GM21576 (cell line): ENCODE measurements around the gene HJURP.

Experiments
- ATAC-seq: cut with Tn5 transposase; IDR thresholded peaks from one replicate; pipeline ENCODE4 v1.9.1; 2021; ENCODE audit warnings: mild to moderate bottlenecking, moderate library complexity; ENCODE audit not compliant: unreplicated experiment

The HJURP gene

DNA sequence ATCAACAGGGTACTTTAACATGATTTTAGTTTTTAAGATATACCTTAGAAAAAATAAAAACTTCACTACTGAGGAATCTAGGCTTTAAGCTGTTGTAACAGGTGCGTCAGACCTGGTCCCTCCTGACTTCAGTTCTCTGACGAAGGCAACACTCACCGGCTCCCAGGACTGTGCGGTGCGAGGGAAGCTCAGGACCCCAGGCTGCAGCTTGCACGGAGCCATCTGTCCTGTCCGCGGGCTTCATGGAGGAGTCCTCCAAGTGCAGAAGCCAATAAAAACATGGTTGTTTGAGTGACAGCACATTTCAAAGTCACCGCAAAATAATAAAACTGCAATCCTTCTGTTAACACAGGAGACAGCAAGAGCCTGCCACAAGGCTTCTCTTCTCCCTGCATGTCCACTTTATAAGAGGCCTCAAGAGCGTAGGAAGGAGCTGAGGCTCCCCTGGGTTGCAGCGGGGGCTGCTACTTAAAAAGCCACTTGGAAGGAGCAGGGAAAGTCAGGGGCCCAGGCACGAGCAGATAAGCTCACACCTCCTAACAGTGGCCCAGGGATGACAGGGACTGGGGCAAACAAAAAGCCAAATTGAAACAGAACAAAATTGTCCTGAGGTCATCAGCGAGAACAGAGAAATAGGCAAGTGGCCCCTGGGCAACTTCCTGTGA lies 4.6 kb downstream of the HJURP start:
- ATAC-seq = no peak

DNA sequence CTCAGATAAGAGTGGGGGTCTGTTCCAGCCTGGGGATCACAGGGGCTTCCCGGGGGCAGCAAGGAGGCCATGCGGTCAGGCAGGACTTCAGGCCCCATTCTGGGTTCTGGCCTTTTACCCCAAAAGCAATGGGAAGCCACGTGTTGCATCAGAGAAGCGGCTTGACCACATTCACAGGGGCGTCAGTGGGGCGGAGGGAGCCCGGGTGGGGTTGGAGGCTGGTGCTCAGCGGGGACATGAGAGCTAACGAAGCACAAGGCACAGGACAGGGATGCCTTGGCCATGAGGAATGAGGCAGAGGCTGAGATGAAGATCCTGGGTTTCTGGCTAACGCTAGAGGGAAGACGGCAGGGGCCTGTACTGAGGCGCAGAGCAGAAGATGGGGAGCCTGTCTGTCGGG lies 6.1 kb downstream of the HJURP start:
- ATAC-seq = no peak

DNA sequence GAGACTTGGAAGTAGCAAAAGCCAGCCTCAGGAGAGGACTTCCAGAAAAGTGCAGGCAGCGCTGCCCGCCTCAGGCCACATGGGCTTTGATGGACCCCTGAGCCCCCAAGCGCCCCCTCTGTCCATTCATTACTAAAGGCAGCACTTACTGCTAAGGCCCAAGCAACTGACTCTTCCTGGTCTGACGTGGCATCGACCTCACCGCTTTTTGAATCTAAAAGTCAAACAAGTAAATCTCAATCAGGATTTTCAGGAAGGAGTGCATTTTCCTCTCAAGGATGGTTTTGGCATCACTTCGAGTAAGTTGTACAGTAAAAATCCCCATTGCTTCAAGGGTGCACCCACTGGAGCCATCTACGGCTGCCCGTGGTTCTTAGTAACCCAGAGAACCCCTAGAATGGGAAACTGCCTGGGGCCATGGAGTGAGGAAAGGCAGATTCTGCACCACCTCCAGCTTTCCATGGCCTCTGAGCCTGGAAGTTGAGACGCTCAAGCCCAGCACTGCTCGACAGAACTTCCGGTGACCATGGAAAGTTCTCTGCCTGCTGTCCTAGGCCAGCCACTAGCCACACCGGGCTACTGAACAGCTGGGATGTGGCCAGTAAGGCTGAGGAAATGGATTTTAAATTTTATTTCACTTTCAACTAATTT lies 7.0 kb downstream of the HJURP start:
- ATAC-seq = no peak

DNA sequence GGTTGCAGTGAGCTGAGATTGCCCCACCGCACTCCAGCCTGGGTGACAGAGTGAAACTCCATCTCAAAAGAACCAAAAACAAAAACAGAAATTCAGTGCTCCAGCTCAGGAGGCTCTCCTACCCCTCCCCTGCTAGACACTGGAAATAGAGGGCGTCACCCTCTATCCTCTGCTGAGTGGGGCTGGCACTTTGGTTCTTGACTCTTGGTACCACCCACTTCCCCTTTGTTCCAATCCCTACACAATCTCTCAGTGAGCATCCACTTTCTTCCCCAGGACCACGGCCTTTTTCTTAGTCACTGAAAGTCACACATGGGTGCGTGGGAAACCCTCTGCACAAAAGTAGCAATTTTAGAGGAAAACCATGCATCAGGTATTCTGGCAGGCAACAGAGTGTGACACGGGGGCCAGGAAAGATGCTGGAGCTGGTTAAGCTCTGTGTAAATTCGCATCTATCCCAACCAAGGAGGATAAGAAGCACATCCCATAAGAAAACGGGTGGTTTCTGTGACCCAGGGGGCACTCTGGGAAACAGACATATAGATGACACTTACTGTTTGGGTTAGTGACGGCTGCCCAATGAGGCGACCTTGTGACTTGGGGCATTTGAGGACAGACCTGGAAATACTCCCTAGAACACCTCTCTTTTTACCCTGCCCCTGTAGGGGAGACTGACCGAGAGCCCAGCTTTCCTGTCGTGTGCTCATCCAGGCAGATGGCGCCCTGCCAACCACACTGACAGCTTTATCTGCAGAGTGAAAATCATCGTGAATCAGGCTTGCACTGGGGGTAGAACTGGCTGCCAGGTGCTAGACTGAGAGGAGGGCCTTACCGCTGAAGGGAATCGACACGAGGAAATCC lies 7.7 kb downstream of the HJURP start:
- ATAC-seq = no peak

DNA sequence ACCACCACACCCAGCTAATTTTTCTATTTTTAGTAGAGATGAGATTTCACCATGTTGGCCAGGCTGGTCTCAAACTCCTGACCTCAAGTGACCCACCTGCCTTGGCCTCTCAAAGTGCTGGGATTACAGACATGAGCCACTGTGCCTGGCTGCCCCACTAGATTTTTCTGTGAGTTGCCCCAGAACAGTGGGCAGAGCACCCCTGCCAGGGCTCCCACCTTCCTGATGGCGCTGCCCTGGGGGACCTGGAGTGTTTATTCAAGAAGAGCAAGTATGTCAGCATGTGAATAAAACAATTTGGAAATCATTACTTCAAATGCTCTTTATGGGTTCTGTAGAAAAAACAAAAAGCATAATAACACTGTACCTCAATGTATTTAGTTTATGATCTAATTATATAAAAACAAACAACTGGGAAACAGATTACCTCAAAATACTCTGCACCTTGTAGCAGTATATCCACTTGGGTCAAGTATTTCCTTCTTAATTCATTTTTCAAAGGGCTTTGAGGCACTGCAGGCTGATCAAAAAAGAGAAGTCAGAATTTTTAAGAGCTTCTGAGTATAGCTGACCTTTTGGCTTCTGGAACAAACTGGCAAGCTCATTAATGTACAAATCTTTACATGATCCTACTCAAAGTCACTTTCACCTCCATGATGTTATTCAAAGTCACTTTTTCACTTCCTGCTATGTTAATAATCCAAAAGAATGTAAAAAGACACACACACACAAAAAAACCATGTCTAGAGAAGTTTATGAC lies 8.9 kb downstream of the HJURP start:
- no peak for ATAC-seq

DNA sequence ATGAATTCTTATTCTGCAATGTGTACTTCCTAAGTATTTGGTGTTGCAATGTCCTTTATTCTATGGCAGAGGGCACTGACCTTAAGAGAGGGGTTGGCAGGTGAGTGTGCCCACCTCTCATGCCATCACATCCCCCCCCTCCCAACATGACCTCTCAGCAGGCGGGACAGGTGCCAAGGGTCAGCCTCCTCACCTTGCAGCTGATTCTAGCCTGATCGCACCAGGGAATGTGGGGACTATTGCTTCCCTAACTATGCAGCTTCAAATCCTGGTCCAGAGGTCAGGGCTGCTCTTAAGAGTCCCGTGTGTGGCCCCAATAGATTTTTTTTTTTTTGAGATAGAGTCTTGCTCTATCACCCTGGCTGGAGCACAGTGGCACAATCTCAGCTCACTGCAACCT lies 9.5 kb downstream of the HJURP start:
- no peak for ATAC-seq

DNA sequence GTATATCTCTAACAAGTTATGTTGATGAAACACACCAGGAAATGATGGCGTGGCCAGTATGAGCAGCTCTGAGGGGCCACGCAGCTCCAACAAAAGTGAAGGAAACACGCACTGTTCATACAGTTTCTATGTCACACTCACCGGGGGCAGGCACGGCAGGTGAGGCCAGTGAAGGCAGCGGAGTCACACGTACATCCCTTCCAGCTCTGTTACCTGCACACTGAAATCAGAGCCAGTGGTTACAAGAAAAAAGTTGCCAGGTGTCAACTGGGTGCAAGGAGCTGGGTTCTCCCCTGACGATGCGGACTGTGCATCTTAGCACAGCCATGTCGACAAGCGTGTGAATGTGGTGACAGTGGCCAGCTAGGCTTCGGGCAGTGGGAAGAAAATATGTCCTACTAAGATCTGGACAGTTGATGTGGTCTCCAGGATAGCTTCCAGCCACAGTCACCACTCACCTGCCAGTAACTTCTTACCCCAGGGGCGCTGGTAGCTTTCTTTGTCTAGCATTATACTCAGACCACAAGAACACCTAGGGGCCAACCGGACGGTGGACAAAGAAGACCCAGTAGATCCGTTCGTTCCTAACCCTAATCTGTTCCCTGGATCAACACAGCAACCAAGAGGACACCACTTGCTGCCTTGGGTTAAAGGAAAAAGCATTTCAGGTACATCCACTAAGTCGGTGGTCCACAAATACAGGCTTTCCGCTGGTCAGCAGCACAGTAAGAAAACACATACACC lies 10.1 kb downstream of the HJURP start:
- no peak for ATAC-seq

DNA sequence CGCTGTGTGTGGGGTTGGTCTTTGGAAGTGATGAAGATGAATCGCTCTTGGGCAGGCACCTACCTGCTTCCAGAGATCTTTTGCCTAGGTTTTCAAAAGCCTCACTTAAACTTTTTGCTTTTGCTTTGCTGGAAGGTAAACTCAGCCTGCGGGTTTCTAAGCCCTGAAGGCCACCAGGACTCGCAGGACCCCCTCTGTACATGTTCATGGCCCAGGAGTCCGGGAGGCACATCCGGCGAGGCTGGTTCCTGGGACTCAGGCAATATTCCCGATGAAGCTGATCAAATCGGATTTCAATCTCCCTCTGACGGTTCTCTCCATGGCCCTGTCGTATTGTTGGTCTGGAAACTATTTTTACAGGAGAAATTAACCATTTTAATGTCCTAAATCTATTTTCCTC lies 13.2 kb downstream of the HJURP start:
- no peak for ATAC-seq

DNA sequence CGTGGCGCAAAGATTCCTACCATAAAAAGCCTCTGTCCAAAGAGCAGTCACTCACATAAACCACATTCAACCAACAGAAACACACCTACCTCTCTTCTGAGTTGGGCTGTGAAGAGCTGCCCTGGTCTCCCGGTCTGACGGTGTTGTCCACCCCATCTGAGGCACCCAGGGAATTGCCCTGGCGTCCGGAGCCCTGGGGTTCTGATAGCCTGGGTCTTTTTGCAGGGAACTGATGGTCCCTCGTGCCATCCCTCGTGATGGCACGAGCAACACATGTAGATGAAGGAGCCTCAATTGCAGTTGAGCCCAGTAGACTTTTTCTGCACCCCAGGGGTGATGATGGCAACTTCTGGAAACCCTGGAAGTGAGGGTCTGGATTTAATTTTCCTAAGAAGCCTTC lies 13.8 kb downstream of the HJURP start:
- ATAC-seq = no peak

DNA sequence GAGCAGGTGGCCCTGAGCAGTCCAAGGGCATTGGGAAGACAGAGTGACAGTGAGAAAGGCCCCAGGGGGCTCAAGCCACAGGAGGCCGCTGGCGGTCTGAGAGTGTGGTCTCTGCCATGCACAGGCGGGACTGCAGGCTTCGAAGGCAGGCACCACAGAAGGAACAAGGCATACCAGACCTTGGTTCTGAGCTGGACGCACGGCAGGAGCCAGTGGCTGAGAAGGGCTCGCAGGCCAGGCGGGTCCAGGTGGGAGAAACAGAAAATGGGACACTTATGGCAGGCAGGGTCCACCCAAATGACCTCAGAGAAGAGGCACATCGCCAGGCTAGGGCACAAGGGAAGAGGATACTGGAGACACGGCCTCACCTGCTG lies 14.9 kb downstream of the HJURP start:
- no peak for ATAC-seq

DNA sequence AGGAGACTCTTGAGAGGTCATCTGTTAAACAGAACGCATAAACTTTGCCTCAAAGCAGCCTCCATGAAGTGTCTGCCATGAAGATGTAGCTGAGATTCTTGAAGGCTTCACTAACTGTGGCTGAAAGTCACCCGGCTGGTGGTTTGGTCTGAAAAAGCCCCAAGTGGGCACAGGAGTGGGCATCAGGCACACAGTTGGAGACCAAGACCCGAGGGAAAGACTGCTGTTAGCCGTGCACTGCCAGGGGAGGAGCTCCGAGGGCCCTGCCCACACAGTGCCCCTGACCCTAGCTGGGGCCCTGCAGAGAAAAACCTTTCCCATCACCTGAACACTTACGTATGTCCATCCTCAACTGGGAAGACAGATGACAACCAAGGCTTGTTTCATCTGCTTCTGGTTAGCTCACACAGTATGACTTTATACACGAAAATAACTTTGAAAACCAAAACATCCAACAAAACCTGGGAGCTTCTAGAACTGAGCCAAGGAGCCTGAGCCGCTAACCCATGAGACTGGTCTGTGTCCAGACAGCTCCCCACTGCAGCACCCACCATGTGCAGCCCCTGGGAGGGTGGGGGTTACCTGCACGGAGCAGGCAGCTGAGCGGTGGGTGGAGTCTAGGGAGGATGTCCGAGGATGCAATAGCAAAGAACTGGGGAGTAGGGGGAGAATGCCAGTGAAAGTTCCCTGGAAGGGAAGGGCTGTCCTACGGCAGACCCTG lies 15.4 kb downstream of the HJURP start:
- ATAC-seq = no peak

DNA sequence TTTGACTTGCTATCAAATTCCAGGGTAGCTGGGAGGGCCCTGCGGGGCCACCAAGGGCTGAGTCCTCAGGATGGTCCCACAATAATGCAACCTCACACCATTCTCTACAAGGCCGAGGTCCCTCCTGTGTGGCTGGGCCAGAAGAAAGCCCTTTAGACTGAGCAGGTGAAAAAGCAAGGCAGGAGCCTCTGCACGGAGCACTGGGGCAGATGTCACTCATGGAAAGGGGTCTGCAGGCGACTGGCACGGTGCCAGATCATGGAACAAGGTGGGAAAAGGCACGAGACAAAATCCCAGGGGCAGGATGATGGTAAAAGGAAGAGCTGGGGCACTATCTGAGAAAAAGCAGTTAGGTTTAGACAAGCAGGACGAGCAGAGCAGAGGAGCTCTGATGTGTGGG lies 16.1 kb downstream of the HJURP start:
- ATAC-seq = no peak

DNA sequence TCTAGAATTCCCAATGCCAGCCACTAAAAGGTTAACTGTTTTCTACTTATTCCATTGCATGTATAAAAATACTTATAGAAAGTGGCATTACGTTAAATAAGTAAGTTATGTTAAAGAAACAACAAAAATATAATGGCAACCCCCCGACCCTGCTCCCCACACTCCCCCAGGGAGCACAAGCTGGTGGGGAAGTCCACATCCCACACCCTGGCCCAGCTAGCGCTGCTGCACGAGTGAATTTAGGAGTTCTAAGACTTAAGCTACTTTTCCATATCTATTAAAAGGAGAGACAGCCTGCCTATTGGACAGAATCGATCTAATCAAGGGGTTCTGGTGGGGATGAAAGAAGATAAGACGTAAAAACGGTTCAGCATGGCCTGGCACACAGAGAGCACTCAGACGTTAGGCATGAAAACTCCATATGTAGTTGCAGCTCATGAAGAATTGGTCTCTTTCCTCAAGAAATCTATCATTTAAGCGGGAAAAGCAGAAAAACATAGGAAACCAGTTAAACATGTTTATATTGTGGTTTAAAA lies 16.6 kb downstream of the HJURP start:
- no peak for ATAC-seq

DNA sequence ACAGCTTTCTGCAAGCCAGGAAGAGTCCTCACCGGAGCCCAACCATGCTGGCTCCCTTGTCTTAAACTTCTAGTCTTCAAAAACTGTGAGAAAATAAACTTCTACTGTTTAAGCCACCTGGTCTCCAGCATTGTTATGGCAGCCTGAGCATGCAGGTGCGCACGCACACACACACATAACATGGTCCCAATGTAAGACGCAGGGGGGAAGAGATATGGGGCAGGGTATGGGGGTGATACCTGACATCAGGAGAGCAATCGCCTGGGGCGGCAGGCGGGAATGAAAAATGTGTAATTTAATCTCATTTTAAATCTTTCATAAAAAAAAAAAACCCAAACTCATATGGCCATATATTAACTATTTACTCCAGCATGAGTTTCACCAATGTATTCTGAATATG lies 18.0 kb downstream of the HJURP start:
- no peak for ATAC-seq

DNA sequence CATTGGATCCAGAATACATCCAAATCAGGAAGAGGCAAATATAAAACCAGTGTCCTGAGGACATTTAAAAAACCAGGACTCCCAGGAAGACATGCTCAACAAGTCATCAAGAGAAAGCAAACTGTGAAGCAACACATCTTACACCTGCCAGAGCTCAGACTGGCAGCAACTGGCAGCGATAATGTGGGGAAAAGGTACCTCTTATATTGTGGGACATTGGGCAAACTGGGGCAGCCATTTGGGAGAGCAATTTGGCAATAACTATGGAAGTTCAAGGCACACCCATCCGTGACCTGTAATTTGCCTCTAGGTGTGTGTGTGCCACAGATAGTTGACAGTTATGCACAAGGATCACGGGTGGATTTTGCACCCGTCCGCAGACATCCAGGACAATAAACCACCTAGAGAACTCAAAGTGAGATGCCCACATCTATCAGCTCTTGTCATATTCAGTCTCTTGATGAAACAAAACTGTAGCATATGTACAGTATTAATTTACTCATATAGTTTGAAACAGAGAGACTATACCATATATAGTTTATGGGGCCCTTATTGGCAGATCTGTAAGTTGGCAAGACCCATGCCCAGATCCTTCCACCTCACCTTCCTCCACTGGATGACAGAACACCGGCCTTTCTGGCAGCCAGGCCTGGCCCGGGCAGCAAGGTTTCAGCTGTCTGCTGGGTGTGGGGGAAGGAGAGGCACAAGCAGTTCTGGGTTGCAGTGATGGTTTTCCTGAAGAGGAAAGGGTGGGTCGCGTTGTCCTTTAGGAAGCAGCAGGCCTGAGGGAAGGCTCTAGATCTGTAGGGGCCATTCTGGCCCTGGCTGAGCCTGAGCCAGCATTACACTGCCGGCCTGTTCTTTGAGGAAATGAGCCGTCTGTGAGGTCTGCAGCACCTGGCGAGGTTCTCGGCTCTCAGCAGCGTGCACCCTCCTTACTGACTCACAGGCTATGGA lies 18.8 kb downstream of the HJURP start:
- ATAC-seq = no peak

DNA sequence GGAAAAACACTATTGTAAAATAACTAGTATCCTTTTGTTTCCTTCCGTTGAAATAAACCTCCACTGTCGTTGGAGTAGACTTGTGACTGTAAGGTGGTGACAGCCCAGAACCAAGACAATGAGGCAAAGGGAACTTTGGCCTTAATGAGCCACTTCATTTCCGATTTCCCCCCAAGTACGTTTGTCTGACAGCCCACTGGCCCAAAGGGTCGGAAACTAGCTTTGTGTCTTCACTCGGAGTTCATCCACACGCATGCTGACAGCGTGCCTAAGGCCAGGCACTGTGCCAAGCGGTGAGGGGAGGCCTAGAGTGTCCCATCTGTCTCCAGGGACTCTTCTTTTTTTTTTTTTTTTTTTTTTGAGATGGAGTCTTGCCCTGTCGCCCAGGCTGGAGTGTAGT lies 21.0 kb downstream of the HJURP start:
- ATAC-seq = no peak

DNA sequence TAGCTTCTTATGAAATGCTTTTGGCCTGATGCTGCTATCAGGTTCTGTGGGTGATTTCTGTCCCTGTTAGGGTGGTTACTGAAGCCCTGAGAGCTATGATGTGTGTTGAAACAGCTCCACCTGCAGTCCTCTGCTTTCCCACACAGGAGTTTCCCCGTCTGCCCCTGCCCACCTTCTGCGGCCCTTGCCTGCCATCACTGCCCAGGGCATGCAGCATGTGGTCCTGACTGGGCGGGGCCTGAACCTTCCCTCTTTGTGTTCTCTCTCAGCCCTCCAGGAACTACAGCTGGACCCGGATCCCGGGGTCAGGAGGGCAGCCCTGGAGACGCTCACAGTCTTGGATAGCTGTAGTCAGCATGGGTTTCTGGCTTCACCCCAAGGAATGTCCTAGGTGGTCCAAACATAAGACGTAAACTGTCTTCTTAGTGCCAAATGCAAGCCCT lies 21.4 kb downstream of the HJURP start:
- ATAC-seq = no peak

DNA sequence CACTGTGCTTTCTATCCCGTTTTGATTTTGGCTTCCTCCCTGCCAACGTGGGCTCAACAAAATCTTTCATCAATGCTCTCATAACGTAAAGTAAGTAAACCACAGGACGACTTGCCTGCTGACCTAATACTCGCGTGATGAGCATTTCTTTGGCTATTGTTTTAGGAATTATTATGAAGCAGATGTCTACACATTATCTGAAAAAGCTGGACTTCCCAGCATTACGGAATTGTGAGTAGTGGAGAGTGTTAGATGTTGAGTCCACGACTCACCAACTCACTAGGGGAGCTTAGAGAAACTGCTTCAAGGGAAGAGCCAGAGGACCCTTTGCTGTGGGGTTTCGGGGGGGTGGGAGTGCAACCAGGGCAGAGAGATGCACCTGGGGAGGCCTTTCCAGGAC lies 21.9 kb downstream of the HJURP start:
- no peak for ATAC-seq

DNA sequence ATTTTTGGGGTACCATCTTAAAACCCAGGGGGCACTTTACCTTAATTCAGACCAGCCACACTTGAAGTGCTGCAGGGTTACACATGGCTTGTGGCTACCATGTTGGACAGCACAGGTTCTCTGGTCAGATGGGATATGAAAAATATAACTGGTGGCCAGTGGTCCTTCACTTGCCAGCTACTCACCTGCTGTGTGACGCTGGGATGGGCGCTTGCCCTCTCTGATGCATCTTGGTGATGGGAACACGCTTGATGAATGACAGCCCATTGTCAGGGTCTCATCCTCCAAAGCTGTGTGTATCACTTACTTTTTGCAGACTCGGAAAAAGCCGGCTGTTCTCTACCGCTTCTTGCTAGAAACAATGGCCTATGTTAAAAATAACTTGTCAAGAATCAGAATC lies 22.5 kb downstream of the HJURP start:
- ATAC-seq = no peak
